Ishikawa (cell line): ENCODE results near the gene CTXN1.

Experiments
- CEBPB ChIP-seq: IDR thresholded peaks from 2 replicates; pipeline ENCODE4 v1.6.1; 2012
- CREB1 ChIP-seq: IDR thresholded peaks from 2 replicates; pipeline ENCODE4 v1.6.1; 2012; ENCODE audit warnings: low read depth
- EGR1 ChIP-seq: IDR thresholded peaks from 2 replicates; pipeline ENCODE4 v1.6.1; 2012
- EP300 ChIP-seq: IDR thresholded peaks from 2 replicates; pipeline ENCODE4 v1.6.1; 2012; ENCODE audit warnings: borderline replicate concordance
- FOXM1 ChIP-seq: IDR thresholded peaks from 2 replicates; pipeline ENCODE4 v1.6.1; 2012; ENCODE audit warnings: low read depth, borderline replicate concordance
- MAX ChIP-seq: IDR thresholded peaks from 2 replicates; pipeline ENCODE4 v1.6.1; 2012
- NFIC ChIP-seq: IDR thresholded peaks from 2 replicates; pipeline ENCODE4 v1.6.1; 2012
- RAD21 ChIP-seq: IDR thresholded peaks from 2 replicates; pipeline ENCODE4 v1.6.1; 2012; ENCODE audit warnings: low read depth
- REST ChIP-seq: IDR thresholded peaks from 2 replicates; pipeline ENCODE4 v1.6.1; 2012; ENCODE audit warnings: low read depth, mild to moderate bottlenecking
- TAF1 ChIP-seq: IDR thresholded peaks from 2 replicates; pipeline ENCODE4 v1.6.1; 2012; ENCODE audit warnings: low read depth, mild to moderate bottlenecking
- TCF12 ChIP-seq: IDR thresholded peaks from 2 replicates; pipeline ENCODE4 v1.6.1; 2012; ENCODE audit warnings: low read depth
- TEAD4 ChIP-seq: IDR thresholded peaks from 2 replicates; pipeline ENCODE4 v1.6.1; 2012
- YY1 ChIP-seq: IDR thresholded peaks from 2 replicates; pipeline ENCODE4 v1.6.1; 2012; ENCODE audit warnings: low read depth
- ZBTB7A ChIP-seq: IDR thresholded peaks from 2 replicates; pipeline ENCODE4 v1.6.1; 2012; ENCODE audit warnings: low read depth
- TF ChIP-seq, protein P1 (sequence below): IDR thresholded peaks from 2 replicates; pipeline ENCODE4 v1.6.1; 2012

The CTXN1 gene

DNA sequence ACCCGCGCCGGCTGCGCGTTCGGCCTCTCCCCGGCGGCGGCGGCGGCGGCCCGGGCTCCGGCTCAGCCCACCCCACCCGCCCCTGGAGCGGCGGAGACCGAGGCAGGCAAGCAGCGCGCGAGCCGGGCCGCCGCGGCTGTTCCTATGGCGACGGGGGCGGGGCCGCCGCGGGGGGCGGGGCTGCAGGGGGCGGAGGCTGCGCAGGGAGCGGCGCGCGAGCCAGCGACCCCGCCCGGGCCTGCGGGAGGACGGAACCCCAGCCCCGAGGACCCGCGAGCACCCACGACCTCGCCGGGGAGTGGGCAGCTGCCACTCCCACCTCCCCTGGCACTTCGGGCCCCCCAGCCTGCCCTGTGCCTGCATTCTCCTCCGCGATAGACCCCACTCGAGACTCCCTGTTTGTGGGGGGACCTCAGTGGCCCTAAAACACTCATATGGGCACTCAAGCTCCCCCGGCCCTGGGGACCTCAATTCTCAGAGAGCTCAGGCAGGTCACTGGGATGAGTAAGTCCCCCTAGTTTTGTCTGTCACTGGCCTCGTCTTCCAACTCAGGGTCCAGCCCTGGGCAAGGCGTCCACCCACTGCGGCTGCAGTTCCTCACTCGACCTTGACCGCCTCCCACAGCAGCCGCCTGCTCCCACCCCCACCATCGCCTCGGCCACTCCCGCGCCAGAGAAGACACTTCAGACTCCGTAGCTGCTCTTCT lies at the start of gene CTXN1:
TSS of gene CTXN1 (minus strand) at position 115 of the 706 bp plus-strand sequence. CDS start 597 bp downstream, outside the sequence.
- TF ChIP-seq, protein P1, sequence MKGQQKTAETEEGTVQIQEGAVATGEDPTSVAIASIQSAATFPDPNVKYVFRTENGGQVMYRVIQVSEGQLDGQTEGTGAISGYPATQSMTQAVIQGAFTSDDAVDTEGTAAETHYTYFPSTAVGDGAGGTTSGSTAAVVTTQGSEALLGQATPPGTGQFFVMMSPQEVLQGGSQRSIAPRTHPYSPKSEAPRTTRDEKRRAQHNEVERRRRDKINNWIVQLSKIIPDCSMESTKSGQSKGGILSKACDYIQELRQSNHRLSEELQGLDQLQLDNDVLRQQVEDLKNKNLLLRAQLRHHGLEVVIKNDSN = no peak
- TF ChIP-seq MAX (0 out of 2 replicates have a peak, but pooled peaks have one; percentile 18), TCF12 (0 out of 2 replicates have a peak, but pooled peaks have one; percentile 13), YY1 (no peak), TEAD4 (no peak)

DNA sequence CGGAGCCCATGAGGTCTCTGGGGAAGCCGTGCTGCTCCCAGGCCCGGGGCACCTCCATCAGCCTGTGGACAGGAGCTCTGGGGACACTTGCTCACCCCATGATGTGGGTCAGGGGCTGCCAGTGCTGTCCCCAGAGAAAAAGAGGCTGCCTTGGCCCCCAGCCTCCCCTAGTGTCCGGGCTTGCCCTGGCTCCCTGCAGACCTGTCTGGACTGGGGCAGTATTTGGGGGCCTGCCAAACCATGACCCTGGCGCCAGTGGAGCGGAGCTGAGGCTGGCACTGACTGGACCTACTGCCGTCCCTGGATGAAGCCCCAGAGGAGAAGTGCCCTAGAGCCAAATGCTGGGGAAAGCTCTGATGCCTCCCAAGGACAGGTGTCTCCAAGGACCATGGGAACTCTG lies 49.1 kb upstream of the CTXN1 start:
- TF ChIP-seq REST = no peak
- TF ChIP-seq YY1 = no peak
- no peak for TF ChIP-seq EGR1
- no peak for TF ChIP-seq NFIC
- no peak for TF ChIP-seq TAF1
- no peak for TF ChIP-seq EP300
- TF ChIP-seq CEBPB = no peak
- no peak for TF ChIP-seq CREB1
- TF ChIP-seq RAD21 = no peak

- no peak for TF ChIP-seq CREB1
- no peak for TF ChIP-seq ZBTB7A
- no peak for TF ChIP-seq TEAD4
- TF ChIP-seq MAX = no peak
- TF ChIP-seq RAD21 = no peak
- TF ChIP-seq, protein P1 = no peak
- no peak for TF ChIP-seq FOXM1
- no peak for TF ChIP-seq CEBPB
- no peak for TF ChIP-seq EP300
- TF ChIP-seq REST = no peak
- TF ChIP-seq EGR1 = no peak
- no peak for TF ChIP-seq YY1
- TF ChIP-seq TCF12 = no peak
- no peak for TF ChIP-seq NFIC
- no peak for TF ChIP-seq TAF1
Measured at GRCh38 chr19:7973883-7974282, 47.9 kb upstream of the CTXN1 start.

DNA sequence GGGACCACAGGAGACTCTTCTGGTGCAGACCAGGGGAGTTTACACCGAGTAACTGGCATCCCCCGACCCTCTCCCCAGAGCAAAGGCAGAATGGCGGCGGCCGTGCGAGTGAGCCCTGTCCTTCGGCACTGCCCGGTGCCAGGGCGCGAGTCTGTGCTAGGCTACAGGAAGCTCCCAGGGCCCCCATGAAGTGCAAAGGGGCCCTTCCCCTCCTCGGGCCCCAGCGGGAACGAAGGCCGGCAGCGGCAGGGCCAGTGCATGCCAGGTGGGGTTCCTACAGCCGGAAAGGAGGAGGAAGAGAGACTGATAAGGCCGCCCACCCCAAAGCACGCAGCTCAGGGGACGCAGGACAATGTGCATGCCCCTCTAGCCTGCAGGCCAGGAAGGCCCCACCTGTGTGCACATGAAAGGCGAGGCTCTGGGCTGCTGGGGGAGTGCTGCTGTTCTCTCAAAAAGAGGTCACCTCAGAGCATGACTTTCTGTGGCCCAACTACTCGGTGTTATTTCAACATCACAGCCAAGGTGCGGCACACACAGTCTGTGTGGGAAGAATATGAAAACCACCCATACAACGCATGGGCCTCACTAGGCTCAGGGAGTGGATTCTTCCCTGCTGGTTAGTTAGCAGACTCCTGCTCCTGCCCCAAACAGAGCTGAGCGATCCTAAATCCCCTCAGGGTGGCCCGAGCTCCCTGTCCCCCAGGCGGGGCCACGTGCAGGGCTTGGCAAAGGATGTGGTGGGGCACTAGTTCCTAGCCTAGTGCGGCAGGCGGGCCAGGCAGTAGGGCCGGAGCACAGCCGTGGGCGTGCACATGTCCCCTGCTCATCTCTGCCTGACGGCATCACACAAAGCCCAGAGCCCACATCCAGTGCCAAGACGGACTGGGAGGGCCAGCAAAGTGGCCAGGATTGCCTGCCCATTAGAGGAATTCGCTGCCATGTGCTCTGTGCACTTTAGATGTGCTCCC lies 45.9 kb upstream of the CTXN1 start:
- no peak for TF ChIP-seq TAF1
- TF ChIP-seq NFIC = no peak
- TF ChIP-seq FOXM1 = no peak
- TF ChIP-seq, protein P1 = no peak
- TF ChIP-seq EGR1 = no peak

DNA sequence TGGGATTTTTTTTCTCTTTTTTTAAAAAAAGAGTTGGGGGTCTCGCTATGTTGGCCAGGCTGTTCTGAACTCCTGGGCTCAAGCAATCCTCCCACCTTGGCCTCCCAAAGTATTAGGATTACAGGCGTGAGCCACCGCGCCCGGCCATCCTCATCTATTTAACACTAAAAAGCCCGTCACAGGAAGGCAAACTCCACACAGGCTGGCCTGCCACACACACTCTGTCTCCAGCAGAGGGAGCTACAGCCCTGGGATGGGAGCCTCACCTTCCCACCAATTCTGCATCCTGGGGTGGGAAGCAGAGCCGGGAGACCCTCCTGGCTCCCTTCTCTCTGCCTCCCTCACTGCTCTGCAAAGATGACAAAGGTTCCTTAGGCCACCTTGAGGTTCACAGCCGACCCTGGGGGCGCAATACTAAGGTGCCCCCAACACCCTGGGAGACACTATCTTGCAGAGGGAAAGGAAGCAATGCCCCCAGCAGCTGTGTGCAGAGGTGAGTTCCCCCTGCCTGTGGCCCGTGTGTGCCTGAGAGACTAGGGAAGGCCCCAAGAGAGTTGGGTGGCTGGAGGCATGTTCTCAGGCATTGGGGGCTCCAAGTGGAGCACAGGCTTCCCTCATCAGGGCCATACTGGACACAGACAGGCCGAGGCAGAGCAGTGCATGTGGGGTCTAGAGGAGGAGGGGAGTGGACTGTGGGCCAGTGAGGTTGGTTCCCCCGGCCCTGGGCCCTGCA lies 44.9 kb upstream of the CTXN1 start:
- TF ChIP-seq CREB1 (no peak), NFIC (no peak), RAD21 (peak; percentile 72)
